Measurements from ENCODE around the gene CDC34.

DNA sequence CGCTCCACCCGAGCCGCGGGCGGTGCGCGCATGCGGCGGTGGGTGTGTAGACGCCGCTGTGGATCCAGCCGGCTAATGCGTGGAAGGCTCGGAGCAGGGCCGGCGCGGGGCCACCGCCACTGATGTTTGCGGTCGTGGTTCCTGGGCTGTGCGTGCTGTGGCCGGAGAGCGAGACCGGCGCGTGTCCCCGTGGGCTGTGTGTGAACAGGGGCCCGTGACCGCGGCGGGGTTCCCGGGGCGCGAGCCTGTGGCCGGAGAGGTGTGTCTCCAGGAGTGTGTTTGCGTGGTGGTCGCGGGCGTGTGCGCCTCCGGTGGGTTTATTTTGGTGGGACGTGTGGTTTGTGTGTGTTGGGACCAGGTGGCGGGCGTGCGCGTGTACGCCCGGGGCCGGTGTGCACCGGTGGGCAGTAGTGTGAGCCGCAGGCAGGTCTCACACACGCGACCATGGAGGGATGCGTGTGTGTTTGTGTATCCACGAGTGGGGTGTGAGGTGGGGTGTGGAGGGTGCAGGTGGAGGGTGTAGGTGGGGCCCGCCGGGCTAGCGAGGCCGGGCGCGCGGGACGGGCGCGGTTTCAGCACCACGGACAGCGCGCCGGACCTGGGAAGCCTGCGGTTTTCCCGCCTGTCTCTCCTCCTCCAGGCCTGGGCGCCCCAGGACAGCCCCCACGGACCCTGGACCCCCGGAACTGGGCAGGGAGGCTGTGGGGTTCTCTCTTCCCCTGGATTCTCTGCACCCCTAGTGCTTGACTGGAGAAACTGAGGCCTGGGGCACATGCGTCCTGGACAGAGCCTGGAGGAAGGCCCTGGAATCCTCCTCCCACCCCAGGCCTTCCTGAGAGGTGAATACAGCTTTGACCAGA, 59.8 kb downstream of the CDC34 start:
- TF ChIP-seq CTCF (IDR thresholded peaks at IDR 0.05; ENCODE audit: low read depth, low read length, poor library complexity, severe bottlenecking) (no peak), EZH2phosphoT487 (IDR thresholded peaks at IDR 0.05; ENCODE audit: borderline replicate concordance, low read length) (no peak)
